Measurements from ENCODE around the gene COBL.

Gene COBL

DNA sequence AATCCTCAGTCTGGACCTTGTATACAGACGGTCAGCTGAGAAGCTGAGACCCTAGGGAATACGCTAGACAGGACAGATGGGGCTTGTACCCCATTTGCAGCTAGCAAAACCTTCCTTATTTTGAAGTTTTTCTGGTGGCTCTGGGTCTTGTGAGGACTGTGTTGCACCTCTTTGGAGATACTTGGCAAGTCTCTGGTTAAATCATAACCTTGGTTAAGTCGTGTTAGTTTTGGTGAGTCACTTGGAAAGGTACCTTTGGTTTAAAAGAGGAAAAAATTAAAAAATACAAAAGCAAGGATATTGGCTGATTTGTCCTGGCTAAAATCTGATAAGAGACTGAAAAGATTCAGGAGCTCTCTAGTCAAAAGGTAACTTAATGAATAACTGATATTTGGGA is 140.6 kb downstream of the COBL start:
- no peak overlapping the region for H3K27ac Mint-ChIP-seq
- no peak overlapping the region for H3K4me3 Mint-ChIP-seq
- peaks cover 4% of the 10 kb centered on the region for H3K27me3 Mint-ChIP-seq (ENCODE audit: low read depth)
- H3K4me1 Mint-ChIP-seq (ENCODE audit: low read depth) = no peaks in the 10 kb centered on the region
- no peaks in the 10 kb centered on the region for H3K36me3 Mint-ChIP-seq (ENCODE audit: low read depth)
- H3K9me3 Mint-ChIP-seq = no peaks in the 10 kb centered on the region

DNA sequence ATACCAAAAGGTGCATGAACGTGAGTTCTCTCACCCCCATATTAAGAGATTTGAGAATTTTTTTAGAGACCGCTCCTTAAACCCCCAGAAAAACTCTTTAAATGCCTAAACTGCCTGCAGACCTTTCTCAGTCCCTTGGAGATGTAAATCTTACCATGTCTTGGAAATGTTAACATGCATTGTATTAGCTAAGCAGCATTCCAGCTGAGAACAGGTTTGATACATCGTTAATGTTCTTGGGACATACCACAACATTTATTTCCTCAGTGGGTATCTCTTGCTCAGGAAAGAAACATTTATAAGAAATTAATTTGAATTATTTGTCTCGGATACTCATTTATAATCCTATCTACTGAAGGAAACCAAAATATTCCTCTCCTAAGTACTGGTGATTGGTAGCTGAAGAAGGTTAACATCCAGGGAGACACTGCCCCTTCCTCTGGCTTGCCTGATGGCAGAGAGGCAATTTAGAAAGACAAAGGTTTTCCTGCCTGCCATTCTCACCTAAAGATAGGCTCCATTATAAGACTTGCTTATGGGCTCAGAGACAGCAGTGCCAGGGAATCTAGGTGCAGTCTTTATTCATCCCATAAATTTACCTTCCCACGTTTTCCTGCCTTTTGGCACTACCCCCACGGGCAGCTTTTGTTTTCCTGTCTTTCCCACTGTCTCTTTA is 141.2 kb downstream of the COBL start:
- Mint-ChIP-seq H3K36me3 (ENCODE audit: low read depth) (no peaks in the 10 kb centered on the region), H3K9me3 (no peaks in the 10 kb centered on the region), H3K27ac (no peak overlapping the region), H3K4me1 (ENCODE audit: low read depth) (no peaks in the 10 kb centered on the region), H3K27me3 (ENCODE audit: low read depth) (peaks cover 4% of the 10 kb centered on the region), H3K4me3 (no peak overlapping the region)

DNA sequence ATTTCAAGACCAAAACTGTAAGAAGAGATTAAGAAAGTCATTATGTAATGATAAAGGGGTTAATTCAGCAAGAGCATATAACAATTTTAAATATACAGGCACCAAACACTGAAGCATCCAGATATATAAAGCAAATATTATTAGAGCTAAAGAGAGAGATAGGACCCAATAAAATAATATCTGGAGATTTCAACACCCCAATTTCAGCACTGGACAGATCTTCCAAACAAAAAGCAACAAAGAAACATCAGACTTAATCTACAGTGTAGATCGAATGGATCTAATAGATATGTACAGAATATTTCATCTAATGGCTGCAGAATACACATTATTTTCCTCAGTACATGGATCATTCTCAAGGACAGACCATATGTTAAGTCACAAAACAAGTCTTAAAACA is 151.3 kb downstream of the COBL start:
- Mint-ChIP-seq H3K4me1 (ENCODE audit: low read depth) (peaks cover 3% of the 10 kb centered on the region), H3K27ac (no peak overlapping the region), H3K36me3 (ENCODE audit: low read depth) (no peaks in the 10 kb centered on the region), H3K27me3 (ENCODE audit: low read depth) (peaks cover 33% of the 10 kb centered on the region), H3K9me3 (no peaks in the 10 kb centered on the region), H3K4me3 (no peak overlapping the region)

DNA sequence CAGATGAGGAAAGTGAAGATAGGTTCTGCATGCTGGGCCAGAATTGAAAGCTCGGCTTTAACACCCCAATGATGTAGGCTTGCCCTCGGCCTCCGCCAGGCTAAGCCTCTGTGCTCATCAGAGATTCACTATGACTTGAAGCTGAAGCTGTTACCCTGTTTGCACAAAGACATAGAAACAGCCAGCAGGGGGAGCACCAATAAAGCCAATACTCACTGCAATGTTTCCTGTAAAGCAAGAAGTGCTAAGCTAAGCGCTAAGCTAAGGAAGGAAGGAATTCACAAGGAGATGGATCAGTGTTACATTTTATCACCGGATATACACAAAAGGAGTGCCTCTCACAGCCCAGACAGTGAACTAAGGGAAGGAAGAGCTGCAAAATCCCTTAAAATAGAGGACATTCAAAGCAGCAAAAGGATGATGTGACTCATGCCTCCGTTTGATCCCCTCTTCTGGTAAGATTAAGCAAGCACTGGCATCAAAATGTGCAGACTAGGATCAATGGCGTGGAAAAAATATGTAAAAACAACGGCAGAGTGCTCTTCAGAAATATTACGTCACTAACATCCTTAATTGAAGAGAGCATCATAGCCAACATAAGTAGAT is 153.8 kb downstream of the COBL start:
- Mint-ChIP-seq H3K9me3 (no peaks in the 10 kb centered on the region), H3K4me1 (ENCODE audit: low read depth) (peaks cover 3% of the 10 kb centered on the region), H3K4me3 (no peak overlapping the region), H3K36me3 (ENCODE audit: low read depth) (no peaks in the 10 kb centered on the region), H3K27ac (no peak overlapping the region), H3K27me3 (ENCODE audit: low read depth) (peaks cover 35% of the 10 kb centered on the region)

DNA sequence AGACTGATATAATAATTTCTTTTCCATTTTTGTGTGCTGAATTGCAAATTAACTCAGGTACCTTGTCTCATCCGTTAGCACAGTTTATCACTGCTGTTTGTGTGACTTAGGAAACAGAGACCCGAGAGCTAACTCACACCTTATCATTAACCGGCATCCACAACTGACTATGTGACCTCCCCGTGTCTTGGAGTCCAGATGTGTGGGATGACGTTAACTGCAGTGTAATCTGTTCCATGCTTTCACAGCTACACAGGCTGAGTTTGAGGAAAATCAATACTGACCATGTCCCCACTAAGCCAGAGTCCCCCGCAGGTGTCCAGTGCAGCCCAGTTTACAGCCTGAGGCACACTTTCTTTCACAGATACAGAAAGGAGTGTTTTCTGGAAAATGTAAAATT is 154.7 kb downstream of the COBL start:
- Mint-ChIP-seq H3K4me3 (no peak overlapping the region), H3K27ac (no peak overlapping the region), H3K4me1 (ENCODE audit: low read depth) (peaks cover 3% of the 10 kb centered on the region), H3K36me3 (ENCODE audit: low read depth) (no peaks in the 10 kb centered on the region), H3K9me3 (no peaks in the 10 kb centered on the region), H3K27me3 (ENCODE audit: low read depth) (peaks cover 35% of the 10 kb centered on the region)

DNA sequence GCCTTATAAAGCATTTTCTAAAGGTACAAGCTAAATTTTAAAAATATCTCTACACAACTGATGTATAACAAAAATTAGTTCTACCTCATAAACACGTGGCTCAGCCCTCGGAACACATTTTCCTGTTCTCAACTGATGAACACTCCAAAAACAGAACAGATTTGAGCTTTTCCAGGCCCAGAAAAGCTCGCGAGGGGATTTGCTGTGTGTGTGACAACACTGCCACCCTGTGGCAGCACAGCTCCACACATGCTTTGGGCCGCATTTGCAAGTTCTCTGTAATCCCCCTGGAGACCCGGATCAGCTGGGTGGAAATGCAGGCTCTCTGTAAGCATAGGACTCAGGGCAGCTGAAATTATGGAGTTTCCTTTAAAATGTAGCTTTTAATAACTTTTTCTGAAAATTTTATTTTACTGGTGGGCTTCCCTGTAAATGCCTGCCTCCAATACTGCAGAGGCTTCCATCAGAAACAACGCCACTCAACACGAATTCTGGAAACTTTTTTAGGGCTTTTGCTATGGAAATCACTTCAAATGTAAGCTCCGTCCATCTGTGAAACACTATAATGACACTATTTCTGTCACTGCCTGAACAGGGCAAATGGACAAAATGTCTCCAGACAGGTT is 155.5 kb downstream of the COBL start:
- H3K9me3 Mint-ChIP-seq = no peaks in the 10 kb centered on the region
- H3K4me3 Mint-ChIP-seq = no peak overlapping the region
- no peak overlapping the region for H3K27ac Mint-ChIP-seq
- H3K4me1 Mint-ChIP-seq (ENCODE audit: low read depth) = peaks cover 3% of the 10 kb centered on the region
- H3K36me3 Mint-ChIP-seq (ENCODE audit: low read depth) = no peaks in the 10 kb centered on the region
- H3K27me3 Mint-ChIP-seq (ENCODE audit: low read depth) = peaks cover 35% of the 10 kb centered on the region

DNA sequence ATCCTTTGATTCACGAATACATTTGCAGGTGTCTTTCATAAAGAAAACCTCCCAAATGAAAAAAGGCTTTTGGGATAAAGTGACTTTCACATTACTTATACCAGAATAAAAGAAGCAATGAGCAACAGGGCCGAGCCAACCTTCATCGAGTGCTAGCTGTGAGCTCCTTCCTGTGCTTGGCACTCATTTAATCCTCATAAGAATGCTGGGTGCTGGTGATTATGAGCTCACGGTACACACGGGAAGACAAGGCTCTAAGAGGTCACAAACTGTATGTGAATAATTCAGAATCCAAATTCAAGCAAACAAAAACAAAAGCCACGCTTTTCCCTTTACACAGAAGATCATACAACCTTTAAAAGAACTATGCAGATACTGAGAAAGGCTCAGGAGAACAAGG is 156.2 kb downstream of the COBL start:
- Mint-ChIP-seq H3K27me3 (ENCODE audit: low read depth) (peaks cover 34% of the 10 kb centered on the region), H3K27ac (no peak overlapping the region), H3K36me3 (ENCODE audit: low read depth) (no peaks in the 10 kb centered on the region), H3K4me3 (no peak overlapping the region), H3K9me3 (no peaks in the 10 kb centered on the region), H3K4me1 (ENCODE audit: low read depth) (peaks cover 3% of the 10 kb centered on the region)

DNA sequence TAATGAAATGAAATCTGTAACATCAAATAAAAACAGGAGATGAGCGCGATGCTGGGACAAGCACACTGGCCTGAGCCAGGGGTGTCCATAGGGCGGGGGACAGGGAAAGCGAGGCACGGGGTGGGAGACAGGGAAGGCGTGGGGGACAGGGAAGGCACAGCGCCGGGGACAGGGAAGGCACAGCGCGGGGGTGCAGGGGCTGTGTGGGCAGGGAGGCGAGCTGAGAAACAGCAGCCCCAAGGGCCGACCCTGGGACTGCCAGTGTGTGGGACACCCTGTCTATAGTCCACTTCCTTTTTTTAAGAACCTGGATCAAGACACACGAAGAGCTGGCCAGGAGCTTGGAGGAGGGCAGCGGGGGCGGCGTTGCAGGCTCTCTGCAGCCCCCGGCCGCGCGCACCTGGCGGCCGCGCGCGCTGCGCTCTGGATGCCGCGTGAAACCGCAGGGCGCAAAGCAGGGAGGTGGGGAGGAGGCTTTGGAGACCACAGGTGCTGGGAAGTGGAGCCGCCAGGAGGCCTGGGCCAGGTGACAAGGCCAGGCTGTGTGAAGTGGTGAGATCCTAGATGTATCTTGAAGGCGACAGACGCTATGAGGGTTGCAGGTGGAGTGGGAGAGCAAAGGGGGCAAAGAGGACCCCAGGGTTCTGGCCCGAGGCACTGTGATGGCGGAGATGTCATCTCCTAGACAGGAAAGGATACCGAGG is 157.7 kb downstream of the COBL start:
- Mint-ChIP-seq H3K9me3 (no peaks in the 10 kb centered on the region), H3K27me3 (ENCODE audit: low read depth) (peaks cover 23% of the 10 kb centered on the region), H3K36me3 (ENCODE audit: low read depth) (no peaks in the 10 kb centered on the region), H3K4me3 (no peak overlapping the region), H3K4me1 (ENCODE audit: low read depth) (peaks cover 3% of the 10 kb centered on the region), H3K27ac (no peak overlapping the region)

DNA sequence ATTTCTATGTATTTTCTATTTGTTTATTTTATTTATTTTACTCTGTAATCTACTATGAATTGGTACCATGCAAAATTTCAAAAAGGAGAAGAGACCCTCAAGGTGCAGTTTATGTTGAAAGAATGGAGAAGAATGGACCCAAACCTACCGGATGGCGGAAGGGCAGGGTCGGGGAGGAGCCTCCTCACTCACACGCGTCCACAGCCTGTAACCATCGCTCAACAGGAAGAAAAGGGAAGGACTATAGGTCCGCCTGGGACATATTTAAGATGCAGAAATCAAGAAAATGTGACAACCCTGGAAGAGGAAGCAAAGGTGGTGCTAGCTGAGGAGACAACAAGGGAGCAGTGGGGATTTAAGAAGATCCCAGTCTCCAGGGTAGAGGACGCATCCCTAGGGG is 158.4 kb downstream of the COBL start:
- Mint-ChIP-seq H3K27me3 (ENCODE audit: low read depth) (peaks cover 24% of the 10 kb centered on the region), H3K9me3 (no peaks in the 10 kb centered on the region), H3K4me3 (no peak overlapping the region), H3K4me1 (ENCODE audit: low read depth) (no peaks in the 10 kb centered on the region), H3K36me3 (ENCODE audit: low read depth) (no peaks in the 10 kb centered on the region), H3K27ac (no peak overlapping the region)

DNA sequence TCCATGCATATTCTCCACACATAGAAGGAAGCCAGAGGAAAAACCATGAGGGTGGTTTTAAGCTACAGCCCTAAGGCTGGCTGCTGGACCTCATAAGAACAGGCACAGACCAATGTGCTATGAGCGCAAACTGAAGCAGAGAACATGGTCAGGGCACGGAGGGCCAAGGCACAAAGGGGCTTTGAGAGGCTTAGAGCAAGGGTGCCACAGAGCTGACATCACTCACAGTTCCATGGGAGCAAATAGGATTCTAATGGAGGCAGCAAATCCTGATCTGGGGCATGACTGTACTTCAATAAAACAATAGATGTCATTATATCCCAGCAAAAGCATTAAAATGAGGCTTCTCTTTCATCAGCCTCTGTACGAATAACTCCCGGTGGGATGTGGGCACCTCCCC is 162.4 kb downstream of the COBL start:
- Mint-ChIP-seq H3K27ac (no peak overlapping the region), H3K4me3 (no peak overlapping the region), H3K27me3 (ENCODE audit: low read depth) (peaks cover 24% of the 10 kb centered on the region), H3K4me1 (ENCODE audit: low read depth) (no peaks in the 10 kb centered on the region), H3K9me3 (no peaks in the 10 kb centered on the region), H3K36me3 (ENCODE audit: low read depth) (no peaks in the 10 kb centered on the region)

DNA sequence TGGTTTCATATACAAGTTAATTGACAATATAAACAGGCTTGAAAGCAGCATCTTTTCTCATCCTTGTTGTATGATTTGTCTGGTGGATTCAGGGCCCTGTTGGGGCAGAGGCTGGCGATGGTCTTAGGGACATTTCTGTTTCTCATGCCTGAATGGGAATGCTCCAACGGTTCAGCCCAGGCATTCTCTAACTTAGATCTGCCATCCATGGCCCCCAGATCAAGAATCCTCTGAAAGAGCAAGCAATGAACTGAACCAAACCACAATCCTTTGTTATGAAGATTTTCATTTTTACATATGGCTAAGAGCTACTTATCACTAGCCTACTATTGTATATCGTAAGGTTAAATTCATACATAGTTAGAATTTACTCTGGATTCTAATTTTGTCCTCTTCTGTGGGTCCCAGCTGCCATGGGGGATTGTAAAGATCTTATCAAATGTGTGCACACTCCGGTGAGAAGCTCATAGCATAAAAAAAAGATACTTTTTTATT is 163.9 kb downstream of the COBL start:
- H3K36me3 Mint-ChIP-seq (ENCODE audit: low read depth) = peaks cover 3% of the 10 kb centered on the region
- peaks cover 18% of the 10 kb centered on the region for H3K27me3 Mint-ChIP-seq (ENCODE audit: low read depth)
- no peak overlapping the region for H3K4me3 Mint-ChIP-seq
- no peaks in the 10 kb centered on the region for H3K4me1 Mint-ChIP-seq (ENCODE audit: low read depth)
- H3K27ac Mint-ChIP-seq = no peak overlapping the region
- peaks cover 6% of the 10 kb centered on the region for H3K9me3 Mint-ChIP-seq

DNA sequence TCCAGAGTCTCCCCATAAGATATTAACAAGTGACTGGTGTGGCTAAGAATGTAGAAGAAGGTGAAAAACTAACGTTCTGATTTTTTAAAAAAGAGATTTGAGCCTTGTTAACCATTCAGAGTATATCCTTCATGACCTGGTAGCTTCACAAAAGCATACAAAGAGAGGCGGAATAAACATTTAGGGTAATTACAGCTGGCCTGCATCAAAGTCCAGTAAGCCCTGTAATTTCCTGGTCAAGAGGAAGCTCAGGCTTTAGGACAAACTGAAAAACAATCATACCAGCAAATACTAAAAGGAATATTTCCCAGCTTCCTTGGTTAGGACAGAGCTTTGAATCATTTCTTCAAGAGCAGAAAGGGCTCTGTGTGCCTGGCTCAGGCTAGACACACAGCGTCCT is 165.2 kb downstream of the COBL start:
- H3K27me3 Mint-ChIP-seq (ENCODE audit: low read depth) = peaks cover 18% of the 10 kb centered on the region
- H3K4me1 Mint-ChIP-seq (ENCODE audit: low read depth) = no peaks in the 10 kb centered on the region
- no peak overlapping the region for H3K4me3 Mint-ChIP-seq
- no peak overlapping the region for H3K27ac Mint-ChIP-seq
- H3K9me3 Mint-ChIP-seq = peaks cover 12% of the 10 kb centered on the region
- peaks cover 3% of the 10 kb centered on the region for H3K36me3 Mint-ChIP-seq (ENCODE audit: low read depth)

DNA sequence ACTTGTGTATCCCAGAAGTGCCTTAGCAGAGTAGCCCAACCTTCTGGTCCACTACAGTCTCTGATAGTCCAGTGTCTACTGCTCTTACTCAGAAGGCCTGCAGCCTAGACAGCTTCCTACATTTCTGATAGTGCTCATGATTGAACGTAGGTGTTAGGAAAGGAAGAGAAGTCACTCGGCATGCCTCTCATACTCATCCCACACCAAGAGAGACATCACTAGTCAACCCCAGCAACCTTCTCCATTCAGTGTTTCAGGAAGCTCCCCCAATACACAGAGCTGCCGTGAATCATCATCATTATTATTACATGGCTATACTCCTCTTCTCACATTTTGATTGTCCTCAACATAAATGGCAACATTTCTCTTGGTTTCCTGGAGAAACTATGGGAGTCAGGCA is 166.4 kb downstream of the COBL start:
- peaks cover 3% of the 10 kb centered on the region for H3K36me3 Mint-ChIP-seq (ENCODE audit: low read depth)
- H3K4me1 Mint-ChIP-seq (ENCODE audit: low read depth) = no peaks in the 10 kb centered on the region
- peaks cover 13% of the 10 kb centered on the region for H3K27me3 Mint-ChIP-seq (ENCODE audit: low read depth)
- no peak overlapping the region for H3K4me3 Mint-ChIP-seq
- peaks cover 12% of the 10 kb centered on the region for H3K9me3 Mint-ChIP-seq
- no peak overlapping the region for H3K27ac Mint-ChIP-seq

DNA sequence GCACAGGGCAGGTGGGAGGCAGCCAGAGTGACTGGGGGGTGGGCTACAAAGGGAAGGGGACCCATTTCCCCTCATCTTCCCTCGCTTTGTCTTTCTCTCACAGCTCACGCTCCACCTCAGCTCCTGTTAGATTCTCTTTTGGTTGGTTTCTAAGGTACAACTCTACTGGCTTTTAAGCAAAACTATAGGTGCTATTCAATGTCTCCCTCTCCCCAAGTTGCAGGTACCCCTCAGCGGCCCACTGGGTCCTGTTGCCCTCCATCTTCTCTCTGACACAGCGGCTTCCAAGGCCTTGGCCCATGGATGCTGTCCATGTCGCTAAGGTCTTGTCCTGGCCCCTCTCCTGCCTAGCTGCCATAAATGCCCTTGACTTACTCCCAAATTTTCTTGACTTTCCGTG is 168.4 kb downstream of the COBL start:
- peaks cover 12% of the 10 kb centered on the region for H3K9me3 Mint-ChIP-seq
- H3K27ac Mint-ChIP-seq = no peak overlapping the region
- H3K36me3 Mint-ChIP-seq (ENCODE audit: low read depth) = peaks cover 3% of the 10 kb centered on the region
- H3K4me1 Mint-ChIP-seq (ENCODE audit: low read depth) = no peaks in the 10 kb centered on the region
- peaks cover 11% of the 10 kb centered on the region for H3K27me3 Mint-ChIP-seq (ENCODE audit: low read depth)
- H3K4me3 Mint-ChIP-seq = no peak overlapping the region
